Measurements from ENCODE around the gene SERINC5. TPM values are rescaled to one million over a fixed set of nuclear protein-coding genes. Genes with fewer than 3 reads are reported as not detected.
"Not testable (repeated sequence)": the region's sequence is repeated elsewhere in the genome, so short reads cannot be mapped to it uniquely, and the experiment has no call there.

SERINC5 gene
- total RNA-seq, 5 donors from 2014 or later (not counting 1 experiment from before 2014, with no cell fraction given), result 109 to 170 (median 112) TPM

- H3K4me3 Mint-ChIP-seq, result no peak overlapping the region
- no peaks in the 10 kb centered on the region for H3K9me3 Mint-ChIP-seq
These were observed 161.6 kb downstream of the SERINC5 start for GRCh38 chr5:80094236-80094738.

GRCh38 chr5:80093796-80094195, 162.1 kb downstream of the SERINC5 start:
- Histone ChIP-seq H3K27ac (ENCODE audit: low read length) (no peak overlapping the region), H3K9me3 (no peaks in the 10 kb centered on the region), H3K27me3 (replicated peaks in 1 of 2; ENCODE audit: control insufficient read depth in 2 of 2, extremely low read depth in 1 of 2, insufficient read depth in 2 of 2, low read length in 1 of 2) (no peaks in the 10 kb centered on the region), H3K4me1 (ENCODE audit: control insufficient read depth in 1 of 2, extremely low read depth in 1 of 2, insufficient read depth in 2 of 2, low read length in 2 of 2) (peaks cover 11 to 23% of the 10 kb centered on the region in 2 experiments), H3K36me3 (ENCODE audit: control insufficient read depth in 2 of 2, extremely low read depth in 1 of 2, insufficient read depth in 1 of 2, low read length in 1 of 2) (no peaks in the 10 kb centered on the region), H3K4me3 (ENCODE audit: control insufficient read depth in 1 of 2, extremely low read depth in 1 of 2, low read length in 1 of 2) (no peak overlapping the region)
- CTCF ChIA-PET, result interaction anchor here (0.6 to 1.2 kb wide), 3 partner anchors 9 to 217 kb away, joined by 3 to 4 read pairs (median 3); no protein-coding TSS in a partner anchor
- peaks cover 38% of the 10 kb centered on the region for H3K36me3 Mint-ChIP-seq
- WGBS (ENCODE audit: insufficient coverage), result 77% methylated on average over 3 of the region's 8 CpGs
- POLR2A ChIA-PET, result interaction anchor here in 1 of 2 donors (0.5 kb wide), 1 partner anchor 163 kb away, joined by 6 read pairs; no protein-coding TSS in a partner anchor
- H3K4me1 Mint-ChIP-seq, result peaks cover 29 to 45% (median 31%) of the 10 kb centered on the region in 3 donors
- no peak overlapping the region for H3K4me3 Mint-ChIP-seq
- no peak for ATAC-seq (replicated peaks in 1 of 4)
- no peaks in the 10 kb centered on the region for H3K9me3 Mint-ChIP-seq
- DNase-seq, result no peak
- H3K27me3 Mint-ChIP-seq, result no peaks in the 10 kb centered on the region
- peak overlapping the region; percentile 87 to 94 for H3K27ac Mint-ChIP-seq

More at GRCh38 chr5:80094236-80094738, 161.6 kb downstream of the SERINC5 start:
- ATAC-seq (replicated peaks in 1 of 4) (no peak), DNase-seq (no peak)
- no peaks in the 10 kb centered on the region for H3K27me3 ChIP-seq (replicated peaks in 1 of 2; ENCODE audit: control insufficient read depth in 2 of 2, extremely low read depth in 1 of 2, insufficient read depth in 2 of 2, low read length in 1 of 2)
- Mint-ChIP-seq H3K27me3 (no peaks in the 10 kb centered on the region), H3K4me1 (peaks cover 29 to 45% (median 31%) of the 10 kb centered on the region in 3 donors), H3K36me3 (peaks cover 35% of the 10 kb centered on the region), H3K27ac (peak overlapping the region; percentile 36 to 94)
- H3K4me3 ChIP-seq (ENCODE audit: control insufficient read depth in 1 of 2, extremely low read depth in 1 of 2, low read length in 1 of 2), result no peak overlapping the region
- H3K4me1 ChIP-seq (ENCODE audit: control insufficient read depth in 1 of 2, extremely low read depth in 1 of 2, insufficient read depth in 2 of 2, low read length in 2 of 2), result peaks cover 11 to 23% of the 10 kb centered on the region in 2 experiments
- no peaks in the 10 kb centered on the region for H3K9me3 ChIP-seq
- no peak overlapping the region for H3K27ac ChIP-seq (ENCODE audit: low read length)
- CTCF ChIA-PET, result interaction anchor here (0.5 to 1.2 kb wide), 6 partner anchors 11 to 216 kb away, joined by 3 to 11 read pairs (median 4); no protein-coding TSS in a partner anchor
- 88% methylated on average over 1 of the region's 5 CpGs for WGBS (ENCODE audit: insufficient coverage)
- no peaks in the 10 kb centered on the region for H3K36me3 ChIP-seq (ENCODE audit: control insufficient read depth in 2 of 2, extremely low read depth in 1 of 2, insufficient read depth in 1 of 2, low read length in 1 of 2)
- POLR2A ChIA-PET, result interaction anchor here in 1 of 2 donors (0.5 kb wide), 1 partner anchor 162 kb away, joined by 6 read pairs; no protein-coding TSS in a partner anchor

GRCh38 chr5:80092486-80093107, 163.3 kb downstream of the SERINC5 start:
- H3K4me3 ChIP-seq (ENCODE audit: control insufficient read depth in 1 of 2, extremely low read depth in 1 of 2, low read length in 1 of 2), result no peak overlapping the region

GRCh38 chr5:80091792-80092192, 164.1 kb downstream of the SERINC5 start:
- not testable (repeated sequence) for H3K27ac ChIP-seq (ENCODE audit: low read length); H3K9me3 Mint-ChIP-seq; H3K4me3 ChIP-seq (ENCODE audit: control insufficient read depth in 1 of 2, extremely low read depth in 1 of 2, low read length in 1 of 2); H3K27me3 ChIP-seq (replicated peaks in 1 of 2; ENCODE audit: control insufficient read depth in 2 of 2, extremely low read depth in 1 of 2, insufficient read depth in 2 of 2, low read length in 1 of 2); H3K27me3 Mint-ChIP-seq; H3K9me3 ChIP-seq; H3K36me3 ChIP-seq (ENCODE audit: control insufficient read depth in 2 of 2, extremely low read depth in 1 of 2, insufficient read depth in 1 of 2, low read length in 1 of 2)
- H3K4me1 Mint-ChIP-seq, result peaks cover 27 to 38% (median 29%) of the 10 kb centered on the region in 3 donors
- H3K4me3 Mint-ChIP-seq, result peak overlapping the region in 2 of 3 donors; percentile 31 to 64
- H3K4me1 ChIP-seq (ENCODE audit: control insufficient read depth in 1 of 2, extremely low read depth in 1 of 2, insufficient read depth in 2 of 2, low read length in 2 of 2), result peaks cover 11 to 23% of the 10 kb centered on the region in 2 experiments
- WGBS (ENCODE audit: insufficient coverage), result 0% methylated on average over 3 of the region's 15 CpGs
- H3K27ac Mint-ChIP-seq, result peak overlapping the region; percentile 80 to 94
- peaks cover 26% of the 10 kb centered on the region for H3K36me3 Mint-ChIP-seq
- DNase-seq, result peak in 22 of 35 experiments; percentile 2 to 80 (median 19)
- peak; percentile 54 to 77 (median 57) for ATAC-seq (replicated peaks in 1 of 4)
- ChIA-PET POLR2A (interaction anchor here (0.6 to 1.2 kb wide), 7 partner anchors 61 to 1087 kb away, joined by 3 to 6 read pairs (median 4); no protein-coding TSS in a partner anchor), CTCF (interaction anchor here (0.5 to 5.7 kb wide), 52 partner anchors 8 to 1490 kb away, joined by 3 to 169 read pairs (median 4); partner anchors contain the start of gene SERINC5 (in 2 of the 2))

More at GRCh38 chr5:80092486-80093107, 163.3 kb downstream of the SERINC5 start:
- Mint-ChIP-seq H3K9me3 (no peaks in the 10 kb centered on the region), H3K27me3 (no peaks in the 10 kb centered on the region), H3K36me3 (peaks cover 32% of the 10 kb centered on the region), H3K4me3 (peak overlapping the region; percentile 10 to 64 (median 45)), H3K4me1 (peaks cover 29 to 45% (median 31%) of the 10 kb centered on the region in 3 donors), H3K27ac (peak overlapping the region; percentile 87 to 94)
- Histone ChIP-seq H3K36me3 (ENCODE audit: control insufficient read depth in 2 of 2, extremely low read depth in 1 of 2, insufficient read depth in 1 of 2, low read length in 1 of 2) (no peaks in the 10 kb centered on the region), H3K4me1 (ENCODE audit: control insufficient read depth in 1 of 2, extremely low read depth in 1 of 2, insufficient read depth in 2 of 2, low read length in 2 of 2) (peaks cover 11 to 23% of the 10 kb centered on the region in 2 experiments), H3K27ac (ENCODE audit: low read length) (peak overlapping the region; percentile 49), H3K9me3 (no peaks in the 10 kb centered on the region), H3K27me3 (replicated peaks in 1 of 2; ENCODE audit: control insufficient read depth in 2 of 2, extremely low read depth in 1 of 2, insufficient read depth in 2 of 2, low read length in 1 of 2) (no peaks in the 10 kb centered on the region)
- DNase-seq, result peak in 1 of 35 experiments; percentile 29
- ChIA-PET POLR2A (interaction anchor here (1.2 kb wide), 2 partner anchors 100 to 212 kb away, joined by 4 to 6 read pairs; no protein-coding TSS in a partner anchor), CTCF (interaction anchor here (0.6 to 5.7 kb wide), 21 partner anchors 8 to 585 kb away, joined by 3 to 169 read pairs (median 6); partner anchors contain the start of gene SERINC5 (in 1 of the 2))
- ATAC-seq (replicated peaks in 1 of 4), result peak; percentile 36 to 51 (median 41)
- 18% methylated on average over 4 of the region's 8 CpGs for WGBS (ENCODE audit: insufficient coverage)

- Histone ChIP-seq H3K9me3 (no peaks in the 10 kb centered on the region), H3K4me1 (ENCODE audit: control insufficient read depth in 1 of 2, extremely low read depth in 1 of 2, insufficient read depth in 2 of 2, low read length in 2 of 2) (peaks cover 11 to 23% of the 10 kb centered on the region in 2 experiments), H3K4me3 (ENCODE audit: control insufficient read depth in 1 of 2, extremely low read depth in 1 of 2, low read length in 1 of 2) (no peak overlapping the region), H3K27me3 (replicated peaks in 1 of 2; ENCODE audit: control insufficient read depth in 2 of 2, extremely low read depth in 1 of 2, insufficient read depth in 2 of 2, low read length in 1 of 2) (no peaks in the 10 kb centered on the region), H3K27ac (ENCODE audit: low read length) (no peak overlapping the region), H3K36me3 (ENCODE audit: control insufficient read depth in 2 of 2, extremely low read depth in 1 of 2, insufficient read depth in 1 of 2, low read length in 1 of 2) (no peaks in the 10 kb centered on the region)
- Mint-ChIP-seq H3K9me3 (no peaks in the 10 kb centered on the region), H3K27me3 (no peaks in the 10 kb centered on the region), H3K4me1 (peaks cover 25 to 35% (median 27%) of the 10 kb centered on the region in 3 donors), H3K36me3 (peaks cover 22% of the 10 kb centered on the region), H3K4me3 (no peak overlapping the region), H3K27ac (no peak overlapping the region)
- DNase-seq, result no peak
- no CpG with 5 or more reads among the region's 5 CpGs for WGBS (ENCODE audit: insufficient coverage)
- CTCF ChIA-PET, result interaction anchor here (0.6 to 5.7 kb wide), 10 partner anchors 12 to 218 kb away, joined by 3 to 169 read pairs (median 8); no protein-coding TSS in a partner anchor
- ATAC-seq (replicated peaks in 1 of 4), result no peak
- POLR2A ChIA-PET, result interaction anchor here (0.6 to 0.9 kb wide), 2 partner anchors 62 to 217 kb away, joined by 3 to 4 read pairs; no protein-coding TSS in a partner anchor
These were observed 165.0 kb downstream of the SERINC5 start for GRCh38 chr5:80090884-80091166.

Data from T-cell (primary cell).